GM21529 (cell line): ENCODE measurements around the gene ZNF366.

Experiments used
- ATAC-seq: cut with Tn5 transposase; IDR thresholded peaks from one replicate; pipeline ENCODE4 v1.9.1; 2021; ENCODE audit not compliant: unreplicated experiment

The ZNF366 gene, protein sequence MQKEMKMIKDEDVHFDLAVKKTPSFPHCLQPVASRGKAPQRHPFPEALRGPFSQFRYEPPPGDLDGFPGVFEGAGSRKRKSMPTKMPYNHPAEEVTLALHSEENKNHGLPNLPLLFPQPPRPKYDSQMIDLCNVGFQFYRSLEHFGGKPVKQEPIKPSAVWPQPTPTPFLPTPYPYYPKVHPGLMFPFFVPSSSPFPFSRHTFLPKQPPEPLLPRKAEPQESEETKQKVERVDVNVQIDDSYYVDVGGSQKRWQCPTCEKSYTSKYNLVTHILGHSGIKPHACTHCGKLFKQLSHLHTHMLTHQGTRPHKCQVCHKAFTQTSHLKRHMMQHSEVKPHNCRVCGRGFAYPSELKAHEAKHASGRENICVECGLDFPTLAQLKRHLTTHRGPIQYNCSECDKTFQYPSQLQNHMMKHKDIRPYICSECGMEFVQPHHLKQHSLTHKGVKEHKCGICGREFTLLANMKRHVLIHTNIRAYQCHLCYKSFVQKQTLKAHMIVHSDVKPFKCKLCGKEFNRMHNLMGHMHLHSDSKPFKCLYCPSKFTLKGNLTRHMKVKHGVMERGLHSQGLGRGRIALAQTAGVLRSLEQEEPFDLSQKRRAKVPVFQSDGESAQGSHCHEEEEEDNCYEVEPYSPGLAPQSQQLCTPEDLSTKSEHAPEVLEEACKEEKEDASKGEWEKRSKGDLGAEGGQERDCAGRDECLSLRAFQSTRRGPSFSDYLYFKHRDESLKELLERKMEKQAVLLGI

DNA sequence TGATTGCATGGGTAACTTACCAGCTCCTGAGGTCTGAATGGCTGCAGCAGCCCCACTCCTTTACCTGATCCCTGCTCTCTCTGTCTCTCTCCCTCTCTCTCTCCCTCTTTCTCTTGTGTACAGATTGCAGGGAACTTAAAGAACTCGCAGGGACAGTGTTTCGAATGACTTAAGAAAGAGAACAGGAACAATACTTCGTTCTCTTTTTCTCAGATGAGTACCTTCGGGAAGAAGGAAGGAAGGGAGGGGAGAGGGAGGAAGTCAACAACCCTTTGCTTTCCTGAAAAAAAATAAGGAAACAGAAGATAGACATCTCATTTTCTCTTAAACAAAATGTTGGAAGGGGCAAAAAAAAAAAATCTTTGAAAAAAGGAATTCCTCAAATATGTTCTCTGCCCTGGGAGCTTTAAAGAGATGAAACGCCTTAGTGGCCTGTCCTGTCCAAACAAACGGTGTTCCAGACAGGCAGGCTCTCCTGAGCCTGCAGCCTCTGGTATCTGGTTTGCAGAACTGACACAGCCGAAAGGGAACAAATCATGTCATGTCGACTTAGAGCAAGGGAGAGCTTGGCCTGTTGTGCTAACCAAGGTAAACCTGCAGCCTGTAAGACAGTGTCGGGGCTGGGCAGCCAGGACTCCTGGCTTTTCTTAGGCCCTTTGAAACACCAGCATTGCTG lies at the start of gene ZNF366:
TSS of gene ZNF366 (minus strand) at position 180 of the 676 bp plus-strand sequence. CDS start 45,914 bp downstream, outside the sequence.
- ATAC-seq, result no peak

DNA sequence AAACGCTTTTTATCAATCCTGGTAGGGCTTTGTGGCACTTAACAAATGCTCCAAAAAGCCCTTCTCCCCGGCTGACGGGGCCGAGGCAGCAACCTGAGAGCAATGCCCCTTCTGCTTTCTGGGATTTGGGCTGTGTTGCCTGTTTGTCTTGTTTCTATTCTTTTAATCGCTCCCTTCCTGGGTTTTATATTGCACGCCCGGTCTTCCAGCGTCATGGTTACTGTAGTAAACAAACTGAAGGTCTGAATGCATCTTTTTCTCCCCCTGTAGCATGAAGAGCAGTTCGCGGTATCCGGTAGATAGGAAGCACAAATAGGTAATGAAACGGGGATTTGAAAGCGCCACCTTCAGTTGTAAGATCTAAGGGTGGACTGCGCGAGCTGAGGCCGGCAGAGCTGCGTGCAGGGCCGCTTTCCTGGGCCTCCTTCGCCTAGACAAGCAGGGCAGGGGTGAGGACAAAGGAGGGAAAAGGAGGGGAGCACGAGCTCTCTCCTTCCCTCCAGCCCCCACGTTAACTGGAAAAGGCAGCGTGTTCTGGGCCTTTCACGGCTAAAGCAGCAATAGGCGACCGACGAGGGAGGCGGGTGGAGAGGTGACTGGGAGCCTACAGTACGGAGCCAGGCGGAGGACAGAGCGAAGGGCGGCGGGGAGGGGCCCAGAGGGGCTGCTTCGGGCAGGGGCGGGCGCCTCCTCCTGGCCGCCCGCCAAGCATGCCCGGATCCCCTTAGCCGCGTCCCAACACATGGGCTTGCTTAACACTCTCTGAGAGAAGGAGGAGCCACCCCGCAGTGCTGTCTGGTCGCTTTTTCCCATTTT lies 49.3 kb upstream of the ZNF366 start:
- ATAC-seq, result peak; percentile 89

DNA sequence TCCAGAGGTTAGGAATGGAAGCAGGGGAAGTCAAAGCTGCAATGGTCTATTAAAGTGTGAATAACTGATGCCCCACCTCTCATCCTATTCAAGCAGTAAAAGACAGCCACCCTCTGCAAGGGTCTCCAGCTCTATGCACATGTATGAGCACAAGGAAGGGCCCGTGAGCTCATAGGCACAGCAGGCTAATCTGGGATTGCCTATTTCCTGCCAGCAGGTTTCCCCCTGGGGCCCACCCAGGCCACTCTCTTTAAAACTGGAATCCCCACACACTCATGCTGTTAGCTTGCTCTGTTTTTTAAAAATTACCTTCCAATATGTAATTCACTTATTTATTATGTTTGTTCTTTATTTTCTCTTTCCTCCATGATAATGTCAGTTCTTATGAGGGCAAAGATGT lies 48.7 kb upstream of the ZNF366 start:
- no peak for ATAC-seq

DNA sequence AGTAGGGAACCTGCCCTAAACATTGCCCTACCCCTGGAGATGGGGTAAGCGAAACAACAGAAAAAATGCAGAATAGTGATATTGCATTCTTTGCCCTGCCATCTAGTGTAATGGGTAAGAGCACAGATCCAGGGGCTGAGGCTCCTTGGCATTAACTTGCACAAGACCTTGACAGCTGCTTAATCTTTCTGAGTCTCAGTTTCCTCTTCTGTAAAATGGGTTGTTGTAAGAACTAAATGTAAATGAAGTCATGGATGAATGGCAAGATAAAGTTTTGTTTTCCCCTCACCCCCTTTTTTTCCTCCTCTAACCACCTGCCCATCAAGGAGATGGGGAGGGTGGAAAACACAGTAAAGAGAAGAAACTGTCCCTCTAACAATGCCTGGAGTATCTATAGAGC lies 47.7 kb upstream of the ZNF366 start:
- ATAC-seq, result no peak

DNA sequence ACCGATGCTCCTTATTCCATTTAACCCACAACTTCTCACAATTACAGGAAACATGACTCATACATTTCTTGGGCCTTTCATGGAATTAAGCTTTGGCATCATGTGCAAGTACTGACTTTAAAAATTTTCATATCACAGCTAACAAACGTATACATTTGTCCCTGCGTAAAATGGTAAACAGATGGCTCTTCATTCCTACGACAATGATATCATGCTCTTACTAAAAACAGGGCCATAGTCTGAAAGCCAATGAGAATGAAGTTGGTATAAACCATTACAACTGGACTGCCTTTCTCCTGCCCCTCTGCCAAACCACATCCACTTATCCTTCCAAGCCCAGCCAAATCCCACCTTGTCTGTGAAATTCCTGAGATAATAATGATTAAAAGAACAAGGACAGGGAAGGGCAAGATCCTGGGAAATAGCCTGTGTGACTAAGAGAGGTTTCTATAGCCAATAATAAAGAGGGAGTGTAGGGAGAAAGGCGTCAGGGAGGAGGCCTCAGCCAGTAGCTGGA lies 44.9 kb upstream of the ZNF366 start:
- no peak for ATAC-seq

DNA sequence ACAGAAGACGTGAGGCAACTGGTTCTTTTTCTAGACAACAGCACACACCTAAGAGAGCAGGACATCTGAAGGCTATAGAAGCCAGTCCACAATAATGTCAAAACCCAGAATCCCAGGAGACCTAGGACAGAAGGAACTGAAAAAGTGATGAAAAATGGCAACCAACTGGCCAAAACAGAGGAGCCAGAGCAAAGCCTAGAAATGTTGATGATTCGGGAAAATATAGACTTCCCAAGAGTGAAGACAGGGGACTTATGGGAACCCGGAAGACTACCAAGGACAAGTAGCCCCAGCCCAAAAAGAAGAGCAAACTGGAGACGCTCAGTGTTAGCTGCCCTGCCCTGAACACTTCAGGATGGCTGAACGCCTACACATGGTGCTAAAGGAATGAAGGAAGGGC lies 43.4 kb upstream of the ZNF366 start:
- ATAC-seq, result no peak

DNA sequence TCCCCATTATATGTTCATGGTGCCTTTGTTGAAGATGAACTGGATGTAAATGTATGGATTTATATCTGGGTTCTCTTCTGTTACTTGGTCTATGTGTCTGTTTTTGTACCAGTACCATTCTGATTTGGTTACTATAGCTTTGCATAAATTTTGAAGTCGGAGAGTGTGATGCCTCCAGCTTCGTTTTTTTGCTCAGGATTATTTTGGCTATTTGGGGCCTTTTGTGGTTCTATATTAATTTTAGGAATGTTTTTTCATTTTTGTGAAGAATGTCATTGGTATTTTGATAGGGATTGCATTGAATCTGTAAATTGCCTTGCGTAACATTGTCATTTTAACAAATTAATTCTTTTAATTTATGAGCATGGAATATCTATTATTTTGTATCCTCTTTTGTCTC lies 36.6 kb upstream of the ZNF366 start:
- no peak for ATAC-seq

DNA sequence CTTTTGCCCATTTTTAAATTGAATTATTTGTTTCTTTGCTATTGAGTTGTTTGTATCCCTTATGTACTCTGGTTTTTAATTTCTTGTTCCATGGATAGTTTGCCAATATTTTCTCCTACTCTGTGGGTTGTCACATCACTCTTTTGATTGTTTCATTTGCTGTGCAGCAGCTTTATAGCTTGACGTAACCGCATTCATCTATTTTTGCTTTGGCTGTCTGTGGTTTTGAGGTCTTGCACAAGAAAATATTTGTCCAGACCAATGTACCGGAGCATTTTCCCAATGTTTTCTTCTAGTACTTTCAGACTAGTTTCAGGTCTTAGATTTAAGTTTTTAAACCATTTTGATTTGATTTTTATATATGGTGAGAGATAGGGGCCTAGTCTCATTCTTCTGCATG lies 36.2 kb upstream of the ZNF366 start:
- no peak for ATAC-seq

DNA sequence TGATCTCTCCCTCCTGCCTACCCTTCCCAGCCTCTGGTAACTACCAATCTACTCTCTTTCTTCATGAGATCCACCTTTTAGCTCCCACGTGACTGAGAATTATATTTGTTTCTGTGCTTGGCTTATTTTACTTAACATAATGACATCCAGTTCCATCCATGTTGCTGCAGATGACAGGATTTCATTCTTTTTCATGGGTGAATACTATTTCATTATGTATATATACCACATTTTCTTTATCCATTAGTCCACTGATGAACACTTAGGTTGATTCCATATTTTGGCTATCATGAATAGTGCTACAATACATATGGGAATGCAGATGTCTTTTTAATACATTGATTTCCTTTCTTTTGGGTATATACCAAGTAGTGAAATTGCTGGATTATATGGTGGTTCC lies 35.5 kb upstream of the ZNF366 start:
- no peak for ATAC-seq

DNA sequence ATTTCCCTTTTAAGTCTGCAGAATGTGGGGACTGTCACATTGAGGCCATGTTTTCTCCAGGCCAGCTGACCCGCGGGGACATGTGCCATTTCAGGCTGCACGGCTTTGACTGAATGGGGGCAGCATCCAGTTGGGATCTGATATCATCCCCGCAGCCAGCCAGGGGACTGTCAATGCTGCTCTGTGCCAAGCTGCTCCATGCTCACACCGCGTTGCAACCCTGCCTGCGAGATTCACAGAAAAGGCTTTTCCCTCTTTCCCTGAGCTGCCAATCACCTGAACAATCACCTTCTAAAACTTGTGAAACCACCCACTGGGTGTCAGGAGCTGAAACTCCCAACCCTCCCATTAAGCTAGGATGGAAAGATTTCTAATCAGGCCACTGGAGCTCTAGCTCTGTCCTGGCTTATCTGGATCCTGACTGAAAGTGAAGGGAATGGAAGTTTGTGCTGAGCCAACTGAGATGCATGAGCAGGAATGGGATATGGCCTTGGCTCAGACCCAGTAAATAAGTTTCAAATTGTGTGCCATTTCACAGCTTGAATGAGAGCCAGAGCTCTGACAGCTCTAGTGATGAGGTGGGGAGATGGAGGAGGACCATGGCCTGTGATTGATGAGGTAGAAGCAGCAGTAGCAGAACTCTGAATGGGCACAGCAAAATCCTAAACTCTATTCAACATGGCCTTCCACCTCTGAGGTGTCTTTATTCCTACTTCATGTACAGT lies 34.5 kb upstream of the ZNF366 start:
- no peak for ATAC-seq

DNA sequence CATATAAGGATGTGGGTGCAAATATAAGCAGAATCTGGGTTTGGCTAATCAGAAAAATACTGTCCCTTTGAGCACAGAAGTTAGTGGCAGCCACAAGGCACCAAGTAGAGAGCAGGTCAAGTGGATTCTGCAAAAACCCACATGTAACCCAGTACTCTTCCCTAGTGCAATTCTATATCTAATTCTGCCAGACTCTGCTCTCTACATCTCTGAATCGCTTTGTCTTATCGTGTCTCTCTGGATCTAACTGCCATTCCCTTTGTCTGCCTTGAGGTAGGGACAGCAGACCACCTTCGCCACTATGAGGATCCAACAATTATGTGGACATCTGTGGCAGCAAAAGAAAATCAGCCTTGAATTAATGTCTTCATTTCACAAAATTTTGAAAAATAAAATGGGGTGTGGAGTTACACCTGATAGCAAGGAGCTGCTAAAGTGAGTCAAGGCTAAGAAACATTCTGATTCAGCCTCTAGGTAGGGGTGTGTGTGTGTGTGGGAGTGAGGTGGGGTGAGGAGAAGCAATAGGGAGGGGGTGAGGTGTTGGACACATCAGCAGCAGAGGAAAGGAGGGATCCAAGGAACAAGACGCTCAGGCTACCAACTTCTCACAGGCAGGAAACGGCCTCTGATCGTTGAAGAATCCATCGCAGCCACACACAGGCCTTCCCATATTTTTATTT lies 33.7 kb upstream of the ZNF366 start:
- no peak for ATAC-seq

DNA sequence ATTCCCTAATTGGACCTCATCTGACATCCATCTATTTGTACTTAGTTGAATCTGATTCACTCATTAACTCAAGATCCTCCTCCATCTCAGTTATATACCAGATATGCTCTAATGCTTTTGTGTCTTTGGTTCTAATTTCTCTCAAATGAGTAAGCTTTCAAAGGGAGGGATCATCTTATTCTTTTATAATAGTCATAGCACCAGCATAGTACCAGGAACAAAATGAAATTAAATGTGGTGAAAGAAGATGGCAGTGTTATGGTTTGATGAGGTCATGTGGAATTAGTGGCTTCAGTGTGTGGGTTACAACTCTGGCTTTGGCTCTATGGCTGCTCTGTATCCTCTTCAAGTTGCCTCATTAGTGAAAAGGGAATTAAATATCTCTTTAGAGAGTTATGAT lies 32.5 kb upstream of the ZNF366 start:
- no peak for ATAC-seq

DNA sequence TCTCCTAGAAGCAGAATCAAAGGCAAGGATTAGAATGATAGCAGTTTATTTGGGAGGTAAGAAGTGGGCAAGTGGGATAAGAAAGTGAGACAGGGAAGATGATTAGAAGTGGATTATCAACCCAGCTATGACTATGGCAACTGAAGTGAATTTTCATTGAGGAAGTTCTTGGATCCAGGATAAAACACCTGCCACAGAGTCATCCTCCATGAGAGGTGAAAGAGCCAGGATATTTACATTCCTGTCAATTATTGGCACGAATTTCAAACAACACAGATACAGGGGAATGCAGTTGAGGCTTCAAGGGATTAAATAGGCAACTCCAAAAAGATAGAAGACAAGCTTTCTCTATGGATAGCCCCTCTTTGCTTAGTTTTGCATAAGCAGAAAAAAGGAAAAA lies 31.8 kb upstream of the ZNF366 start:
- ATAC-seq, result no peak

DNA sequence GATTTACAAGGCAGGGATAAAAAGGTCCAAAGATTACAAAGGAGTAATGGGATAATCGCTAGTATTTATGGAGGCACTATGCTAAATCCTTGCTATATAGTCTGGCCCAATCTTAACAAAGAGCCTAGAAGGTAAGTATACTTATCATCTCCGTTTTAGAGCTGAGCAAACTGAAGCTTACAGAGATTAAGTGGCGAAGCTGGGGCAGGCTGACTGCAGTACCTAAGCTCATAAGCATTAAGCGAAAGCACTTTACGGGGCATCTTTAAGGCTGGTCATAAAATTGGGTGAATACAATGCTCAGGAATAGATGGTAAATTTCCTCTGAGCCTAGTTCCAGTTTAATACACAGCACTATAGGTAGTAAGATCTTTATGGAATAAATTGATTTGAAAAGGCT lies 30.0 kb upstream of the ZNF366 start:
- no peak for ATAC-seq

DNA sequence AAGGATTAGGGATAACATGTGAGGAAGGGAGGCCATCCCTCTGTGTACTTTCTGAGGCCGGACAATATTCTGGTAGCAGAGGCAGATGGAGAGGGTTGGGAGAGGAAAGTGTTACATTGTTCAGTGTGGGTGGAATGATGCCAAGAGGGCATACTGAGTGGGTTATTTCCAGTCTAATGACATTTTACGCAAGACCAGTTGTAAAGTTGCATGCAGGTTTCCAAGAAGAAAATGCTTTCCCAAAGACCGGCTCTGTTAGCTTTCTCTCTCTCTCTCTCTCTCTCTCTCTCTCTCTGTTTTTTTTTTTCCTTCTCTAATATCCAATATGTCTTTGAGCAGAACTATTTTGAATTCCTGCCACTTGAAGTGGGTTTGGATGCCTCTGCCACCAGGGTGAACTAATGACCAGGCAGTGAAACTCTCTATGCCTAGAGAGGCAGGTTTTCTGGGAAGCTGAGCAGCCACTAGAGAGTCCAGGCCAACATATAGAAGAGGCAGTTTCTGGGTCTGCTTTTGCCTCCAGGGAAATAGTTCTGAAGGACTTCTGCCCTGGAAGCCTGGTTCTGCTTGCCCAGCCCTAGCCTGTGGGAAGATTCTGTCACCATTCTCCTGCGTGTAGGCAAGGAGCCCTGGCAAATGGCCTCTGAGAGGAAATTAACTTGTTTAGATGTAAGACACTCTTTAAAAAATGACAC lies 24.4 kb upstream of the ZNF366 start:
- ATAC-seq, result no peak

DNA sequence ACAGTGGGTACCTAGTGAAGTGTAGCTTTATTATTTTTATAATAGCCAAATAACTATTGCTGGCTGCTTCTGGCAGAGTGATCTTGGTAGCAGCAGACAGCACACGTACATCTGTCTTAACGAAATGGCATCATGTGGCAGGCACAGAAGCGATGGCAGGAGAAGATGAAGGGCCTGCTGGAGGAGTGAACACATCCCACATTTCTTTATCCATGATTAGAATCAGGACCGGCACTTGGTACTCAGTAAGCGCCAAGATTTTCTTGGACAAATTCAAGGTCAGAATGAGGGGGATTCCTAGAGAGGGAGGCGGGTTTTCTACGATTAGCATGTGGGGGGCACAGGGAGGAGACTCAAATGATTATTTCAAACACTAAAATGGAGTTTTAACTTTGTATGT lies 23.0 kb upstream of the ZNF366 start:
- ATAC-seq, result no peak

DNA sequence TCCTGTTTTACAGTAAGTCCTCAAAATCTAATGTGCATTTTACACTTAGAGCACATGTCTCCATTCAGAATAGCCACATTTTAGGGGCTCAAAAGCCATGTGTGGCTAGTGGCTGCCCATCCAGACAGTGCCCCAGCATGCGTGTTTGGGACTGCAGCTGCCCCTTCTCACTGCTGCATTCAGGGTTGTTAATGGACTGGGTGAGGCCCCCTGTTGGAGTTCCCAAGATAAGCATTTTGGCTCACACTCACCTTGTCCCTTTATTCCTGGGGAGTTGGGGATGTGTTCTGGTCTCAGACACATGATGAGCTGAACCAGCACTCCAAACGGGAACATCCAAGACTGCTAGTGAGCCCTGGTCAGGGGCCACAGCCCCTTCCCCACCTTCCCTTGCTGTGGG lies 22.2 kb upstream of the ZNF366 start:
- ATAC-seq, result no peak

DNA sequence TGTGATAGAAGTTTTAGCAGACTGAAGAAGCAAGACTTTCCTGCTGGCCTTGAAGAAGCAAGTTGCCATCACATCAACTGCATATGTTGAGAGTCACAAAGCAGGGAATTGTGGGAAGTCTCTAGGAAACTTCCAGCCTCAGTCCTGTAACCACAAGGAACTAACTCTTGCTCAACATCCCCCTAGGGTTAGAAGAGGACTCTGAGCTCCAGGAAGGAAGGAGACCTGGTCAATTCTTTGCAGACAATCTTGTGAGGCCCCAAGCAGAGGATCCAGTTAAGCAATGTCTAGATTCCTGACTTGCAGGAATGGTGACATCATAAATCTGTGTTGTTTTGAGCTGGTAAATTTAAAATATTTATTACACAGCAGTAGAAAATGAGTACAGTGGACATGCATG lies 18.6 kb upstream of the ZNF366 start:
- ATAC-seq, result no peak

DNA sequence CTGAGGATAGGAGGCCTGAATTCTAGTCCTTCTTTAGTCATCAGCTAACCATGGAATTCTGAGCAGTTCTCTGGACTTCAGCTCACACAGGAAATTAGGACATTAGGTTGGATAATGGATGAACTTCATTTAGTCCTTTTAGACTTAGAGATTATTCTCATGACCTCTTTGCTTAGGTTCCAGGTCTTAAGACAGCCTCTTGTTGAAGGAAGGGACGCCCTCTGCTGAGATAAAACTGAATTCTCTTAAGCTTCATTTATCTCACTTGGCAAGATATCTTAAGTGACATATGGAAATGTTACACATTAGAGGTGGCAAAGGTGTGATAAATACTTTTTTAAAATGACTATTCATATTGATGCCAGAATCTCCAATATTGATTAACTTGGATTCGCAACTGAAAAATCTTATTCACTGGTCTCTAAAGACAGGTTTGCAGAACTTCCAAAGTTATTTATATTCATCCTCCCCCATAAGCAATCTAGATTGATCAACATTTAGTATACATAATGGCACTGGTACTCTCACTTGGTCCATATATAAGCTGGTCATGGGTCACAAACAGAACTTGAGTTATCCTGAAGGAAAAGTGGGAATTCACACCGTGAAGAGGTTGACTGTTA lies 16.9 kb upstream of the ZNF366 start:
- ATAC-seq, result no peak
